AG04450 (cell line): ENCODE data around the gene TOP1. TPM values are rescaled to one million over a fixed set of nuclear protein-coding genes. Genes with fewer than 3 reads are reported as not detected.

ENCODE experiments used
- CTCF ChIA-PET: fragments of 300-600, 350-600 bp; formaldehyde crosslinking; extraction: SDS; loops from one replicate; lab custom pipeline; 2022; ENCODE audit warnings: antibody characterized with exemption, inconsistent platforms; lab: Charles Lee
- POLR2A ChIA-PET: fragments of 350-600 bp; formaldehyde crosslinking; extraction: SDS; loops from one replicate; lab custom pipeline; 2021; ENCODE audit warnings: antibody characterized with exemption, inconsistent platforms; lab: Yijun Ruan, JAX
- DNase-seq: peaks from one replicate; pipeline ENCODE4 v3.0.0-alpha.2; 2011; ENCODE audit warnings: low read depth, low spot score
- H3K27ac ChIP-seq: one replicate; pipeline ENCODE4 v1.5.1; 2012; ENCODE audit warnings: low read depth, low read length, control low read depth
- H3K27me3 ChIP-seq: one replicate; pipeline ENCODE4 v1.6.0; 2012; ENCODE audit warnings: low read length; ENCODE audit not compliant: control insufficient read depth, insufficient read depth
- H3K4me3 ChIP-seq: 2 replicates; pipeline ENCODE4 v1.5.1; 2011; ENCODE audit warnings: mild to moderate bottlenecking, low read depth, low read length, control low read depth
- H3K9me3 ChIP-seq: 2 replicates; pipeline ENCODE4 v1.5.1; 2012; ENCODE audit warnings: low read length; ENCODE audit not compliant: control insufficient read depth, insufficient read depth
- CTCF ChIP-seq: IDR thresholded peaks from 2 replicates; pipeline ENCODE4 v1.5.1; 2011; ENCODE audit warnings: low read depth, low read length, control low read depth, inconsistent platforms
- polyA plus RNA-seq: library from polyadenylated mRNA; depleted of rRNA; stranded (reverse); fragments of >200 nt; gene quantifications from 2 replicates; pipeline ENCODE4 v1.2.3, GENCODE V29; 2011

The TOP1 gene
- polyA plus RNA-seq, 1 experiment: 29.1 TPM

- Histone ChIP-seq H3K4me3 (no peak overlapping the region), H3K9me3 (no peaks in the 10 kb centered on the region; the same call in 1 of the 2 replicates), H3K27ac (no peak overlapping the region), H3K27me3 (no peaks in the 10 kb centered on the region)
- POLR2A ChIA-PET: no interaction called here
- CTCF ChIA-PET: interaction anchor here (1.4 to 2.0 kb wide), 3 partner anchors 39 to 206 kb away, joined by 5 to 8 read pairs (median 5); partner anchors contain the start of gene LPIN3
- TF ChIP-seq CTCF: no peak
- DNase-seq: no peak
Observed at GRCh38 chr20:41133709-41134361, 105.2 kb downstream of the TOP1 start.

- Histone ChIP-seq H3K27ac (no peak overlapping the region), H3K9me3 (no peaks in the 10 kb centered on the region; the same call in 1 of the 2 replicates), H3K4me3 (no peak overlapping the region), H3K27me3 (no peaks in the 10 kb centered on the region)
- no peak for TF ChIP-seq CTCF
- POLR2A ChIA-PET: interaction anchor here (0.9 kb wide), 1 partner anchor 206 kb away, joined by 4 read pairs; the partner anchor contains the start of gene LPIN3
- CTCF ChIA-PET: interaction anchor here (0.9 to 3.6 kb wide), 17 partner anchors 8 to 277 kb away, joined by 3 to 21 read pairs (median 5); partner anchors contain the start of gene LPIN3
- DNase-seq: no peak
Observed at GRCh38 chr20:41134362-41135186, 106.0 kb downstream of the TOP1 start.

- Histone ChIP-seq H3K9me3 (no peaks in the 10 kb centered on the region; the same call in 1 of the 2 replicates), H3K4me3 (no peak overlapping the region), H3K27me3 (no peaks in the 10 kb centered on the region), H3K27ac (no peak overlapping the region)
- ChIA-PET POLR2A (interaction anchor here (0.5 to 0.9 kb wide), 3 partner anchors 12 to 205 kb away, joined by 3 to 5 read pairs (median 4); partner anchors contain the start of gene LPIN3), CTCF (interaction anchor here (0.5 to 3.6 kb wide), 19 partner anchors 9 to 276 kb away, joined by 3 to 21 read pairs (median 5); partner anchors contain the start of gene LPIN3)
- DNase-seq: no peak
- peak; percentile 62 for TF ChIP-seq CTCF
Observed at GRCh38 chr20:41135187-41135887, 106.7 kb downstream of the TOP1 start.

GRCh38 chr20:41135888-41136679 is 107.5 kb downstream of the TOP1 start:
- no peaks in the 10 kb centered on the region; the same call in 1 of the 2 replicates for H3K9me3 ChIP-seq
- no peak for DNase-seq
- TF ChIP-seq CTCF: no peak
- peak overlapping the region; percentile 21 for H3K27ac ChIP-seq
- no peaks in the 10 kb centered on the region for H3K27me3 ChIP-seq
- H3K4me3 ChIP-seq: peak overlapping the region; percentile 75
- CTCF ChIA-PET: interaction anchor here (0.5 to 3.6 kb wide), 18 partner anchors 8 to 275 kb away, joined by 3 to 21 read pairs (median 5); partner anchors contain the start of gene LPIN3
- POLR2A ChIA-PET: interaction anchor here (0.5 to 0.7 kb wide), 4 partner anchors 11 to 204 kb away, joined by 3 to 5 read pairs (median 3); partner anchors contain the start of gene LPIN3
